ENCODE data around the gene BEST2. TPM values are rescaled to one million over a fixed set of nuclear protein-coding genes. Genes with fewer than 3 reads are reported as not detected.

The BEST2 gene
- total and polyA plus RNA-seq, 2 of the 4 experiments (the other 2 are of a cell fraction): not detected

DNA sequence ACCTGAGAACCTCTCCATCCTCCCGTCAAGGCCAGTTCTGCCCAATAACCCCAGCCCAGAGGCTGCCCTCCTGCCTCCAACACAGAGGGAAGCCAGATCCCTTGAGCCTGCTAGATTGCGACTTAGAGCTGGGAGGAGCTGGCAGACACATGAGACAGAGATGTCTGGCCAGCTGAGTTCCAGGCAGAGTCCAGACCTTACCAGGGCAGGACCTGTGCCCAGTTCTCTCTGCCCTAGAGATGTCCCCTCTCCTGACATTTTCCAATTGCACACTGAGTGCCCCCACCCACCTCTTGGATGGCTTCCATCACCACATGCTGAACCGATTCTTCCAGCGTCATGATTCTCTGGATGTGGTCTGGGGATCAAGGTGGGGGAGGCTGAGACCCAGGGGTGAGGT lies 20.7 kb downstream of the BEST2 start:
- no peak for ATAC-seq (ENCODE audit: low read depth)
- POLR2A ChIA-PET (ENCODE audit: unreplicated experiment): no interaction called here

More for the DNA sequence above, 20.7 kb downstream of the BEST2 start:
- Histone ChIP-seq H3K27ac (ENCODE audit: insufficient read depth, low read length) (no peak overlapping the region), H2BK5ac (ENCODE audit: low read depth, low read length, poor library complexity, severe bottlenecking) (no peak overlapping the region), H2AFZ (replicated peaks; ENCODE audit: low read length, poor library complexity) (no peak overlapping the region), H3K9ac (ENCODE audit: low read depth, low read length) (no peak overlapping the region), H3K4me1 (ENCODE audit: control insufficient read depth, insufficient read depth, low read length) (0 out of 2 replicates have a peak, but pooled peaks cover 3% of the 10 kb centered on the region), H2BK15ac (ENCODE audit: low read depth, low read length) (no peak overlapping the region), H4K8ac (ENCODE audit: low read depth in 2 of 2, low read length in 2 of 2) (no peak overlapping the region), H3K9me1 (ENCODE audit: insufficient read depth, low read length) (peaks cover 7% of the 10 kb centered on the region), H2AK5ac (ENCODE audit: low read depth, low read length) (no peak overlapping the region), H2AK9ac (replicated peaks; ENCODE audit: low read depth, low read length, poor library complexity) (no peak overlapping the region), H3K56ac (ENCODE audit: extremely low read depth, insufficient read depth, low read length) (no peak overlapping the region), H4K5ac (ENCODE audit: low read depth, low read length) (no peak overlapping the region), H3K18ac (ENCODE audit: low read depth, low read length) (no peak overlapping the region), H3K14ac (replicated peaks; ENCODE audit: low read depth, low read length) (no peak overlapping the region), H3K36me3 (ENCODE audit: control insufficient read depth, insufficient read depth, low read length) (no peaks in the 10 kb centered on the region; the same call in 1 of the 2 replicates), H3K27me3 (ENCODE audit: control insufficient read depth, insufficient read depth, low read length) (no peaks in the 10 kb centered on the region), H4K20me1 (ENCODE audit: insufficient read depth, low read length) (no peaks in the 10 kb centered on the region), H3K4ac (ENCODE audit: low read depth, low read length) (no peak overlapping the region), H3K4me3 (ENCODE audit: insufficient read depth, low read depth, low read length) (no peak overlapping the region), H3K79me1 (ENCODE audit: low read depth in 1 of 2, low read length in 2 of 2) (peaks cover 0 to 9% of the 10 kb centered on the region in 2 experiments; a peak in 3 of 4 replicates), H3K23ac (ENCODE audit: low read depth, low read length) (no peak overlapping the region), H2BK120ac (ENCODE audit: low read depth, low read length) (no peak overlapping the region), H4K91ac (ENCODE audit: insufficient read depth, low read depth, low read length) (no peak overlapping the region), H3K9me3 (ENCODE audit: control insufficient read depth, insufficient read depth, low read length) (no peaks in the 10 kb centered on the region), H3K4me2 (ENCODE audit: low read depth, low read length) (no peak overlapping the region), H2BK20ac (ENCODE audit: low read depth, low read length) (no peak overlapping the region)
- CTCF ChIA-PET: interaction anchor here (0.5 to 1.5 kb wide), 2 partner anchors 21 to 192 kb away, joined by 3 to 4 read pairs; no protein-coding TSS in a partner anchor
- BruUV-seq (replicated peaks): no TSS peak
- intact Hi-C loops (cut with micrococcal nuclease) (no loop called here), in situ Hi-C loops (cut with MboI; ENCODE audit: low sequenced_read_pairs) (loop anchor here (5.0 kb wide), 1 partner anchor 65 kb away; the partner anchor contains the start of gene MAST1), dilution Hi-C loops (cut with HindIII; ENCODE audit: low sequenced_read_pairs, unreplicated experiment) (no loop called here)
- WGBS, 2 experiments (ENCODE audit: extremely low coverage in 2 of 2, insufficient read length in 1 of 2): 100% methylated on average over 2 of the region's 4 CpGs; no CpG with 5 or more reads in 1 of the 2 experiments
- TF ChIP-seq MAZ (IDR thresholded peaks at IDR 0.05; ENCODE audit: borderline replicate concordance, low read depth, low read length) (no peak), CEBPB (IDR thresholded peaks at IDR 0.05; ENCODE audit: low read depth, low read length) (no peak), NFE2L2 (IDR thresholded peaks at IDR 0.05; ENCODE audit: low read depth, low read length) (no peak), CHD1 (IDR thresholded peaks at IDR 0.05; ENCODE audit: low read depth, low read length) (no peak), RCOR1 (IDR thresholded peaks at IDR 0.05; ENCODE audit: insufficient replicate concordance, low read length) (no peak), POLR2A (IDR thresholded peaks at IDR 0.05; ENCODE audit: low read depth, low read length) (no peak), SMC3 (IDR thresholded peaks at IDR 0.05; ENCODE audit: low read depth, low read length) (no peak), MAFK (IDR thresholded peaks at IDR 0.05; ENCODE audit: low read depth, low read length) (no peak), CTCF (conservative IDR thresholded peaks at IDR 0.05; ENCODE audit: low read depth, low read length) (no peak), BHLHE40 (IDR thresholded peaks at IDR 0.05; ENCODE audit: low read depth, low read length) (no peak), RFX5 (IDR thresholded peaks at IDR 0.05; ENCODE audit: low read depth, low read length) (no peak), USF2 (IDR thresholded peaks at IDR 0.05; ENCODE audit: low read depth, low read length) (no peak)
- TF ChIP-seq, protein P1, sequence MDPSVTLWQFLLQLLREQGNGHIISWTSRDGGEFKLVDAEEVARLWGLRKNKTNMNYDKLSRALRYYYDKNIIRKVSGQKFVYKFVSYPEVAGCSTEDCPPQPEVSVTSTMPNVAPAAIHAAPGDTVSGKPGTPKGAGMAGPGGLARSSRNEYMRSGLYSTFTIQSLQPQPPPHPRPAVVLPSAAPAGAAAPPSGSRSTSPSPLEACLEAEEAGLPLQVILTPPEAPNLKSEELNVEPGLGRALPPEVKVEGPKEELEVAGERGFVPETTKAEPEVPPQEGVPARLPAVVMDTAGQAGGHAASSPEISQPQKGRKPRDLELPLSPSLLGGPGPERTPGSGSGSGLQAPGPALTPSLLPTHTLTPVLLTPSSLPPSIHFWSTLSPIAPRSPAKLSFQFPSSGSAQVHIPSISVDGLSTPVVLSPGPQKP (IDR thresholded peaks at IDR 0.05; ENCODE audit: borderline replicate concordance, low read depth, low read length): no peak
- DNase-seq: no peak
